Thyroid gland (tissue), 4 donors: ENCODE data around the gene AMMECR1.

Experiments used
- CTCF ChIP-seq, 6 experiments: fragments of 200-600 bp in 3 of 6; fragments of 450-650 bp in 3 of 6; sonication (generic) in 3 of 6; IDR thresholded peaks; one replicate each; pipeline ENCODE4 v1.5.1; 2016 to 2019; ENCODE audit warnings: antibody characterized with exemption in 6 of 6, mild to moderate bottlenecking in 2 of 6, inconsistent platforms in 1 of 6, moderate library complexity in 1 of 6
- POLR2A ChIP-seq, 2 donors: fragments of 450-650 bp; IDR thresholded peaks; one replicate each; pipeline ENCODE4 v1.6.1; 2017; ENCODE audit warnings: antibody characterized with exemption in 2 of 2, mild to moderate bottlenecking in 2 of 2, moderate library complexity in 1 of 2

GRCh38 chrX:110304371-110304770 lies 13.5 kb downstream of the AMMECR1 start:
- TF ChIP-seq CTCF (IDR thresholded peaks at IDR 0.05) (no peak), POLR2A (IDR thresholded peaks at IDR 0.05) (no peak)
